ENCODE results near the gene DDAH1.

- TF ChIP-seq POU2F2 (IDR thresholded peaks at IDR 0.05; ENCODE audit: low read depth, low read length) (no peak), POLR2A (IDR thresholded peaks at IDR 0.05; ENCODE audit: low read depth, low read length) (no peak)
These were observed 142.3 kb downstream of the DDAH1 start for GRCh38 chr1:85322655-85323054.

All from GM12891 (cell line).